HCT116 (cell line): ENCODE results near the gene HHAT. TPM values are rescaled to one million over a fixed set of nuclear protein-coding genes. Genes with fewer than 3 reads are reported as not detected.

Experiments
- ATAC-seq: fragments of 200-7000 bp; cut with Tn5 transposase; 2 replicates; pipeline ENCODE4 v1.9.1; 2020; ENCODE audit warnings: mild to moderate bottlenecking, moderate library complexity
- BruUV-seq: library from RNA; stranded (reverse); fragments of 400-500 nt; replicated peaks from 2 replicates; lab custom pipeline; 2021; lab: Mats Ljungman, UMichigan
- CTCF ChIA-PET: fragments of 300-600 bp; sonication (Branson Sonifier 250); formaldehyde crosslinking; loops from one replicate; lab custom pipeline; 2021; ENCODE audit warnings: antibody characterized with exemption; lab: Charles Lee
- POLR2A ChIA-PET: fragments of 300-600, 350-600 bp; sonication (Branson Sonifier 250); formaldehyde crosslinking; loops from one replicate; lab custom pipeline; 2021; ENCODE audit warnings: antibody characterized with exemption; lab: Charles Lee
- RAD21 ChIA-PET, 2 experiments: fragments of 300-600 bp; sonication (Branson Sonifier 250); formaldehyde crosslinking; loops; one replicate each; lab custom pipeline; 2023; ENCODE audit warnings: low total read pairs in 2 of 2; ENCODE audit not compliant: uncharacterized antibody in 2 of 2, unreplicated experiment in 2 of 2, low non-redundant PET in 1 of 2; lab: Charles Lee
- DNase-seq: peaks from one replicate; pipeline ENCODE4 v3.0.0-alpha.2; 2010; ENCODE audit warnings: low read depth, low spot score
- H2AFZ ChIP-seq: fragments of 200-600 bp; shearing (Covaris generic), sonication (generic); 2 replicates; pipeline ENCODE4 v1.6.1; 2017; ENCODE audit warnings: low read depth, mixed run types, mixed read lengths, antibody characterized with exemption, low read length; ENCODE audit not compliant: poor library complexity, severe bottlenecking
- H3K27ac ChIP-seq: 2 replicates; pipeline ENCODE4 v1.5.1; 2012; ENCODE audit warnings: low read depth, low read length
- H3K27me3 ChIP-seq: fragments of 200-600 bp; sonication (generic); 2 replicates; pipeline ENCODE4 v1.6.1; 2016; ENCODE audit warnings: mixed run types, low read length, mixed read lengths; ENCODE audit not compliant: insufficient read depth
- H3K36me3 ChIP-seq, 2 experiments: fragments of 200-500 bp in 1 of 2; fragments of 200-600 bp in 1 of 2; sonication (Bioruptor generic) in 1 of 2; sonication (generic) in 1 of 2; 2 replicates each; pipeline versions ENCODE4 v1.5.1 to v1.6.1; 2014 to 2016; ENCODE audit warnings: low read length in 2 of 2, inconsistent platforms in 1 of 2, mixed read lengths in 1 of 2, mixed run types in 1 of 2; ENCODE audit not compliant: insufficient read depth in 2 of 2, control insufficient read depth in 1 of 2
- H3K4me1 ChIP-seq, 2 experiments: fragments of 200-600 bp in 1 of 2; sonication (generic) in 1 of 2; 2 replicates each; pipeline versions ENCODE4 v1.5.1 to v1.6.1; 2012 to 2017; ENCODE audit warnings: low read length in 2 of 2, inconsistent platforms in 1 of 2, mild to moderate bottlenecking in 1 of 2, mixed read lengths in 1 of 2, mixed run types in 1 of 2, moderate library complexity in 1 of 2; ENCODE audit not compliant: insufficient read depth in 2 of 2, control insufficient read depth in 1 of 2
- H3K4me2 ChIP-seq: fragments of 200-600 bp; sonication (generic); 2 replicates; pipeline ENCODE4 v1.6.1; 2017; ENCODE audit warnings: mixed run types, low read length, mixed read lengths
- H3K4me3 ChIP-seq, 2 experiments: fragments of 200-600 bp in 1 of 2; sonication (generic) in 1 of 2; replicated peaks in 1 of 2; 2 replicates each; pipeline ENCODE4 v1.5.1; 2011 to 2016; ENCODE audit warnings: low read length in 2 of 2, control low read depth in 1 of 2, low read depth in 1 of 2, mild to moderate bottlenecking in 1 of 2, mixed read lengths in 1 of 2, mixed run types in 1 of 2
- H3K79me2 ChIP-seq: fragments of 200-600 bp; sonication (generic); 2 replicates; pipeline ENCODE4 v1.6.1; 2017; ENCODE audit warnings: mild to moderate bottlenecking, mixed run types, low read length, moderate library complexity, mixed read lengths; ENCODE audit not compliant: insufficient read depth
- H3K9ac ChIP-seq: fragments of 200-600 bp; sonication (generic); 2 replicates; pipeline ENCODE4 v1.6.1; 2016; ENCODE audit warnings: low read length, mixed read lengths
- H3K9me2 ChIP-seq: fragments of 200-600 bp; sonication (generic), shearing (Covaris generic); 2 replicates; pipeline ENCODE4 v1.6.1; 2017; ENCODE audit warnings: mixed run types, mild to moderate bottlenecking, moderate library complexity; ENCODE audit not compliant: insufficient read depth
- H3K9me3 ChIP-seq, 2 experiments: fragments of 200-500 bp in 1 of 2; fragments of 200-600 bp in 1 of 2; sonication (Bioruptor generic) in 1 of 2; sonication (generic) in 1 of 2; 2 replicates each; pipeline ENCODE4 v1.6.1; 2014 to 2017; ENCODE audit warnings: low read length in 2 of 2, mixed read lengths in 2 of 2, inconsistent platforms in 1 of 2, low read depth in 1 of 2, mild to moderate bottlenecking in 1 of 2, mixed run types in 1 of 2, moderate library complexity in 1 of 2; ENCODE audit not compliant: control insufficient read depth in 1 of 2, insufficient read depth in 1 of 2
- H4K20me1 ChIP-seq: fragments of 200-600 bp; sonication (generic), shearing (Covaris generic); 2 replicates; pipeline ENCODE4 v1.6.1; 2017; ENCODE audit warnings: mixed run types, mild to moderate bottlenecking, moderate library complexity; ENCODE audit not compliant: insufficient read depth
- CBX3 ChIP-seq: IDR thresholded peaks from 2 replicates; pipeline ENCODE4 v1.6.1; 2012; ENCODE audit warnings: low read depth
- EZH2 ChIP-seq: fragments of 200-600 bp; sonication (generic); IDR thresholded peaks from 2 replicates; pipeline ENCODE4 v1.6.1; 2017; ENCODE audit warnings: antibody characterized with exemption, mixed run types
- FOSL1 ChIP-seq: IDR thresholded peaks from 2 replicates; pipeline ENCODE4 v1.6.1; 2012; ENCODE audit warnings: low read depth
- POLR2A ChIP-seq: IDR thresholded peaks from 2 replicates; pipeline ENCODE4 v1.7.0; 2011; ENCODE audit warnings: borderline replicate concordance; ENCODE audit not compliant: insufficient read depth, insufficient read length; ENCODE audit errors: extremely low read depth
- POLR2AphosphoS5 ChIP-seq: IDR thresholded peaks from 2 replicates; pipeline ENCODE4 v1.6.1; 2011; ENCODE audit warnings: mild to moderate bottlenecking, low read depth, low read length, moderate library complexity
- SIN3A ChIP-seq: IDR thresholded peaks from 2 replicates; pipeline ENCODE4 v1.6.1; 2012; ENCODE audit warnings: low read depth
- TCF7L2 ChIP-seq: IDR thresholded peaks from 2 replicates; pipeline ENCODE4 v1.7.0; 2011; ENCODE audit warnings: borderline replicate concordance, inconsistent platforms; ENCODE audit not compliant: insufficient read depth, insufficient read length; ENCODE audit errors: extremely low read depth
- YY1 ChIP-seq: IDR thresholded peaks from 2 replicates; pipeline ENCODE4 v1.6.1; 2011; ENCODE audit warnings: low read length, low read depth, moderate library complexity, mild to moderate bottlenecking; ENCODE audit not compliant: insufficient replicate concordance; ENCODE audit errors: extremely low read depth
- intact Hi-C: fragments of 100-400 bp; cut with micrococcal nuclease; formaldehyde crosslinking; loops from 2 replicates; pipeline ENCODE4 v1.10.0; 2022
- total RNA-seq: library from RNA; stranded (reverse); gene quantifications from one replicate; pipeline ENCODE4 v1.2.1, GENCODE V29; 2021; ENCODE audit not compliant: unreplicated experiment
- TF ChIP-seq, protein P1 (sequence below): IDR thresholded peaks from 2 replicates; pipeline ENCODE4 v1.6.1; 2012

HHAT gene
- total RNA-seq, 1 experiment from 2014 or later = 2.7 TPM

DNA sequence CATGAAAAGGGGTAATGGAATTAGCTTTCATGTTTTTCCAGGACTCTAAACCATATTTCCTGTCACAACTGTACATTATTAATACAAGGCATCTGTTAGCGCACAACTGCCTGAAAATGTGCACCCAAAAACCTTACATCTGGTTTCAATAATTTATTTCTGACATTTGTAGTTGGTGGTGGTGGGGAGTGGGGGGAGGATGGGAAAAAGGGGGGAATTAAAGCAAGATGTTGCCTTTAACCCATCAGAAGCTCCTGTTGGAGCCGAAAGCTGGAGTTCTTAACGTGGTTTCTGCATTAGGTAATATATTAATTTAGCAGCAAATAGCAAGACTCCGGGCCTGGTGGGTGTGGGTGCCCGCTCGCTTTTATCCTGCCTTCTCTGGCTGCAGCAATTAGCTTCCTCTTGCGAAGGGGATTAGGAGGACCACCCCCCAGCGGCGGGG lies 36.9 kb upstream of the HHAT start:
- Histone ChIP-seq H3K79me2 (no peaks in the 10 kb centered on the region), H3K9me3 (no peaks in the 10 kb centered on the region), H3K4me2 (peak overlapping the region; percentile 71), H3K4me1 (peaks cover 0 to 13% of the 10 kb centered on the region in 2 experiments; a peak in 1 of 4 replicates), H2AFZ (no peak overlapping the region), H4K20me1 (no peaks in the 10 kb centered on the region), H3K36me3 (no peaks in the 10 kb centered on the region), H3K27ac (no peak overlapping the region), H3K9ac (no peak overlapping the region; the same call in 1 of the 2 replicates), H3K4me3 (peak overlapping the region in 1 of 2 experiments; percentile 50; a peak in 2 of 4 replicates), H3K27me3 (0 out of 2 replicates have a peak, but pooled peaks cover 10% of the 10 kb centered on the region), H3K9me2 (no peaks in the 10 kb centered on the region)
- intact Hi-C loops = no loop called here
- ChIA-PET CTCF (interaction anchor here (0.7 kb wide), 2 partner anchors 19 to 611 kb away, joined by 3 to 4 read pairs; no protein-coding TSS in a partner anchor), RAD21 (no interaction called here), POLR2A (interaction anchor here (0.7 to 1.3 kb wide), 3 partner anchors 52 to 258 kb away, joined by 3 to 4 read pairs (median 3); no protein-coding TSS in a partner anchor)
- ATAC-seq (no peak), DNase-seq (no peak)
- TF ChIP-seq YY1 = no peak
- no peak for TF ChIP-seq POLR2AphosphoS5
- no peak for TF ChIP-seq SIN3A
- TF ChIP-seq TCF7L2 = no peak
- TF ChIP-seq, protein P1, sequence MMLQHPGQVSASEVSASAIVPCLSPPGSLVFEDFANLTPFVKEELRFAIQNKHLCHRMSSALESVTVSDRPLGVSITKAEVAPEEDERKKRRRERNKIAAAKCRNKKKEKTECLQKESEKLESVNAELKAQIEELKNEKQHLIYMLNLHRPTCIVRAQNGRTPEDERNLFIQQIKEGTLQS = no peak
- no peak for TF ChIP-seq CBX3
- TF ChIP-seq FOSL1 = no peak
- no peak for TF ChIP-seq EZH2
- TF ChIP-seq POLR2A = no peak
- BruUV-seq = no TSS peak
